Measurements from ENCODE around the gene NR2C2.

The NR2C2 gene

DNA sequence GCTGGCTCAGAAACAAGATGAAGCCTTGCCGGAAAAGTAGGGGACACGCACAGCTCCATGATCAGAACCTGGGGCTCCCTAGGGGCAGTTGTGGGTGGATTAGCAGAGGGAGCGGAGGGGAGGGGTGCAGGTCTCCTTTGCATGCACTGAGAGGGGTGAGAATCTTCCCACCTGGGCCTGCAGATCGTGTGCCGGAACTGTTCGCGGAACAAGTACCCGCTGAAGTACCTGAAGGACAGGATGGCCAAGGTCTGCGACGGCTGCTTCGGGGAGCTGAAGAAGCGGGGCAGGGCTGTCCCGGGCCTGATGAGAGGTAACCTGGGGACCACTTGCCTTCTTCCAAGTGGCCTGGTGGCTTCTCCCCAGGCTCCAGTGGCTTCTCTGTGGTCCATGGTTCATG, 24.5 kb upstream of the NR2C2 start:
- no peak for ATAC-seq
- TF ChIP-seq ZFP30 (CRISPR knock-in tag; IDR thresholded peaks at IDR 0.05) (no peak), ZNF70 (CRISPR knock-in tag; IDR thresholded peaks at IDR 0.05) (no peak), SNAI2 (CRISPR knock-in tag; IDR thresholded peaks at IDR 0.05) (no peak), TSHZ2 (CRISPR knock-in tag; IDR thresholded peaks at IDR 0.05) (no peak), GLIS3 (CRISPR knock-in tag; IDR thresholded peaks at IDR 0.05) (no peak), OSR1 (CRISPR knock-in tag; IDR thresholded peaks at IDR 0.05) (no peak), ISL1 (CRISPR knock-in tag; IDR thresholded peaks at IDR 0.05) (no peak), TCF4 (CRISPR knock-in tag; IDR thresholded peaks at IDR 0.05; ENCODE audit: borderline replicate concordance) (no peak), ZFP3 (CRISPR knock-in tag; IDR thresholded peaks at IDR 0.05) (no peak), ZNF565 (CRISPR knock-in tag; conservative IDR thresholded peaks at IDR 0.05; ENCODE audit: low read depth) (no peak), ESRRG (CRISPR knock-in tag; IDR thresholded peaks at IDR 0.05) (no peak), ARNTL (CRISPR knock-in tag; IDR thresholded peaks at IDR 0.05; ENCODE audit: borderline replicate concordance, low read depth) (no peak), PPARA (CRISPR knock-in tag; IDR thresholded peaks at IDR 0.05; ENCODE audit: borderline replicate concordance) (no peak), CSDC2 (CRISPR knock-in tag; IDR thresholded peaks at IDR 0.05) (no peak)
- TF ChIP-seq, protein P1, sequence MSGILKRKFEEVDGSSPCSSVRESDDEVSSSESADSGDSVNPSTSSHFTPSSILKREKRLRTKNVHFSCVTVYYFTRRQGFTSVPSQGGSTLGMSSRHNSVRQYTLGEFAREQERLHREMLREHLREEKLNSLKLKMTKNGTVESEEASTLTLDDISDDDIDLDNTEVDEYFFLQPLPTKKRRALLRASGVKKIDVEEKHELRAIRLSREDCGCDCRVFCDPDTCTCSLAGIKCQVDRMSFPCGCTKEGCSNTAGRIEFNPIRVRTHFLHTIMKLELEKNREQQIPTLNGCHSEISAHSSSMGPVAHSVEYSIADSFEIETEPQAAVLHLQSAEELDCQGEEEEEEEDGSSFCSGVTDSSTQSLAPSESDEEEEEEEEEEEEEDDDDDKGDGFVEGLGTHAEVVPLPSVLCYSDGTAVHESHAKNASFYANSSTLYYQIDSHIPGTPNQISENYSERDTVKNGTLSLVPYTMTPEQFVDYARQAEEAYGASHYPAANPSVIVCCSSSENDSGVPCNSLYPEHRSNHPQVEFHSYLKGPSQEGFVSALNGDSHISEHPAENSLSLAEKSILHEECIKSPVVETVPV (CRISPR knock-in tag; IDR thresholded peaks at IDR 0.05): no peak
- TF ChIP-seq, protein P2, sequence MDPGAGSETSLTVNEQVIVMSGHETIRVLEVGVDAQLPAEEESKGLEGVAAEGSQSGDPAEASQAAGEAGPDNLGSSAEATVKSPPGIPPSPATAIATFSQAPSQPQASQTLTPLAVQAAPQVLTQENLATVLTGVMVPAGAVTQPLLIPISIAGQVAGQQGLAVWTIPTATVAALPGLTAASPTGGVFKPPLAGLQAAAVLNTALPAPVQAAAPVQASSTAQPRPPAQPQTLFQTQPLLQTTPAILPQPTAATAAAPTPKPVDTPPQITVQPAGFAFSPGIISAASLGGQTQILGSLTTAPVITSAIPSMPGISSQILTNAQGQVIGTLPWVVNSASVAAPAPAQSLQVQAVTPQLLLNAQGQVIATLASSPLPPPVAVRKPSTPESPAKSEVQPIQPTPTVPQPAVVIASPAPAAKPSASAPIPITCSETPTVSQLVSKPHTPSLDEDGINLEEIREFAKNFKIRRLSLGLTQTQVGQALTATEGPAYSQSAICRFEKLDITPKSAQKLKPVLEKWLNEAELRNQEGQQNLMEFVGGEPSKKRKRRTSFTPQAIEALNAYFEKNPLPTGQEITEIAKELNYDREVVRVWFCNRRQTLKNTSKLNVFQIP (CRISPR knock-in tag; IDR thresholded peaks at IDR 0.05; ENCODE audit: borderline replicate concordance, low read depth): no peak
- TF ChIP-seq, protein P3, sequence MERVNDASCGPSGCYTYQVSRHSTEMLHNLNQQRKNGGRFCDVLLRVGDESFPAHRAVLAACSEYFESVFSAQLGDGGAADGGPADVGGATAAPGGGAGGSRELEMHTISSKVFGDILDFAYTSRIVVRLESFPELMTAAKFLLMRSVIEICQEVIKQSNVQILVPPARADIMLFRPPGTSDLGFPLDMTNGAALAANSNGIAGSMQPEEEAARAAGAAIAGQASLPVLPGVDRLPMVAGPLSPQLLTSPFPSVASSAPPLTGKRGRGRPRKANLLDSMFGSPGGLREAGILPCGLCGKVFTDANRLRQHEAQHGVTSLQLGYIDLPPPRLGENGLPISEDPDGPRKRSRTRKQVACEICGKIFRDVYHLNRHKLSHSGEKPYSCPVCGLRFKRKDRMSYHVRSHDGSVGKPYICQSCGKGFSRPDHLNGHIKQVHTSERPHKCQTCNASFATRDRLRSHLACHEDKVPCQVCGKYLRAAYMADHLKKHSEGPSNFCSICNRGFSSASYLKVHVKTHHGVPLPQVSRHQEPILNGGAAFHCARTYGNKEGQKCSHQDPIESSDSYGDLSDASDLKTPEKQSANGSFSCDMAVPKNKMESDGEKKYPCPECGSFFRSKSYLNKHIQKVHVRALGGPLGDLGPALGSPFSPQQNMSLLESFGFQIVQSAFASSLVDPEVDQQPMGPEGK (CRISPR knock-in tag; IDR thresholded peaks at IDR 0.05; ENCODE audit: borderline replicate concordance): no peak

- ATAC-seq: no peak
- TF ChIP-seq PPARA (CRISPR knock-in tag; IDR thresholded peaks at IDR 0.05; ENCODE audit: borderline replicate concordance): no peak
- no peak for TF ChIP-seq ESRRG (CRISPR knock-in tag; IDR thresholded peaks at IDR 0.05)
- no peak for TF ChIP-seq ISL1 (CRISPR knock-in tag; IDR thresholded peaks at IDR 0.05)
- TF ChIP-seq TSHZ2 (CRISPR knock-in tag; IDR thresholded peaks at IDR 0.05): no peak
- TF ChIP-seq, protein P2 (CRISPR knock-in tag; IDR thresholded peaks at IDR 0.05; ENCODE audit: borderline replicate concordance, low read depth): no peak
- no peak for TF ChIP-seq ZNF8 (CRISPR knock-in tag; IDR thresholded peaks at IDR 0.05)
Measured at GRCh38 chr3:14923476-14923875, 23.9 kb upstream of the NR2C2 start.
